Activated CD8-positive, alpha-beta T cell treated with anti-CD3 and anti-CD28 coated beads for 36 hours (primary cell): ENCODE measurements around the gene TNS1. TPM values are rescaled to one million over a fixed set of nuclear protein-coding genes. Genes with fewer than 3 reads are reported as not detected.

Experiments used
- ATAC-seq: fragments of 200-7000 bp; cut with Tn5 transposase; one replicate; pipeline ENCODE4 v1.10.0; 2021; ENCODE audit warnings: mild to moderate bottlenecking, moderate library complexity
- CTCF ChIA-PET: fragments of 350-600 bp; sonication (Branson Sonifier 250); formaldehyde crosslinking; loops from one replicate; lab custom pipeline; 2021; ENCODE audit warnings: antibody characterized with exemption; lab: Charles Lee
- POLR2A ChIA-PET: fragments of 350-600 bp; sonication (Branson Sonifier 250); formaldehyde crosslinking; loops from one replicate; lab custom pipeline; 2021; ENCODE audit warnings: antibody characterized with exemption; lab: Charles Lee
- DNase-seq: peaks from one replicate; pipeline ENCODE4 v3.0.0-alpha.2; 2020
- H3K27ac Mint-ChIP-seq: one replicate; pipeline ENCODE4 v1.8.0; 2021; ENCODE audit warnings: mild to moderate bottlenecking, mixed read lengths
- H3K27me3 Mint-ChIP-seq: one replicate; pipeline ENCODE4 v1.8.0; 2021; ENCODE audit warnings: mixed read lengths
- H3K36me3 Mint-ChIP-seq: one replicate; pipeline ENCODE4 v1.8.0; 2021; ENCODE audit warnings: low read depth, mixed read lengths
- H3K4me1 Mint-ChIP-seq: one replicate; pipeline ENCODE4 v1.8.0; 2021; ENCODE audit warnings: low read depth, mixed read lengths
- H3K4me3 Mint-ChIP-seq: one replicate; pipeline ENCODE4 v1.8.0; 2021; ENCODE audit warnings: mild to moderate bottlenecking, moderate library complexity, mixed read lengths
- H3K9me3 Mint-ChIP-seq: one replicate; pipeline ENCODE4 v1.8.0; 2021; ENCODE audit warnings: mixed read lengths
- intact Hi-C: fragments of 100-400 bp; cut with micrococcal nuclease; formaldehyde crosslinking; loops from one replicate; pipeline ENCODE4 v1.10.0; 2022
- total RNA-seq, 2 experiments: library from RNA; stranded (reverse); gene quantifications; one replicate each; pipeline ENCODE4 v1.2.3, GENCODE V29; 2021
- TF ChIP-seq, protein P1 (sequence below): fragments of 200-600 bp; IDR thresholded peaks from one replicate; pipeline ENCODE4 v1.8.0; 2022; ENCODE audit warnings: antibody characterized with exemption, mild to moderate bottlenecking

Gene TNS1
- total RNA-seq, 2 experiments from 2014 or later = 1.8 to 2.0 TPM

DNA sequence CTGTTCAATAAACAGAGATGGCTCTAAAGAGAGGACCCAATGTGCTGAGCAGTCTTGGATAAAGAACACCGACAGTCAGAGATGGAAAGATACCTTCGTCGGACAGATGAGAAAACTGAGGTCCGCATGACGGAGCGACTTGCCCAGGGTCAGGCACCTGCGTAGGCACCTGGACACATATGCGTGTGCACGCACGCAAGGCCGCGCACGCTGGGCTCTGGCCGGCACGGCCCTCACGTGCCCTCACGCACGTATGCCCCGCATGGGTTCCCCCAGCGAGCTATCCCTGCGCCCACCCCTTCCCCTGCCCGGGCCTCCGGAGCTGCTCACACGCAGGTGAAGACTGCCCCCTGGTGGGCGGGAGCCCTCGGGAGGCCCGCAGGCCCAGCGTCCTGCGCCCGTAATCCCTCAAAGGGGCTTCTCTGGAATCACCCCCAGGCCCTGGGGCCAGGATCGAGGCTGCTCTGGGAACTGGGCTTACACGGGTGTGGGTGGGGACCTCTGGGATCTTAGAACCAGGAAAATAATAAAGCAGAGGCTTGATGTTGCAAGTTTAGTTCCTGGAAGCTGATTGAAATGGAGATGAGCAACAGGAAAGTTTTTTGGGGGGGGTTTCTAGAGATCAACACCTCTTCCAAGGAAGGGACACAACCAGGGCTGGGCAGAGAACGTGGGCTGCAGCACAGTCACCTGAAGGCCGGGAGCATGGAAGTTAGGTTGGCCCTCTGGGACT lies 246.3 kb downstream of the TNS1 start:
- ChIA-PET CTCF (interaction anchor here (0.6 to 1.7 kb wide), 19 partner anchors 9 to 1238 kb away, joined by 3 to 7 read pairs (median 4); partner anchors contain the start of gene IGFBP5), POLR2A (no interaction called here)
- TF ChIP-seq, protein P1, sequence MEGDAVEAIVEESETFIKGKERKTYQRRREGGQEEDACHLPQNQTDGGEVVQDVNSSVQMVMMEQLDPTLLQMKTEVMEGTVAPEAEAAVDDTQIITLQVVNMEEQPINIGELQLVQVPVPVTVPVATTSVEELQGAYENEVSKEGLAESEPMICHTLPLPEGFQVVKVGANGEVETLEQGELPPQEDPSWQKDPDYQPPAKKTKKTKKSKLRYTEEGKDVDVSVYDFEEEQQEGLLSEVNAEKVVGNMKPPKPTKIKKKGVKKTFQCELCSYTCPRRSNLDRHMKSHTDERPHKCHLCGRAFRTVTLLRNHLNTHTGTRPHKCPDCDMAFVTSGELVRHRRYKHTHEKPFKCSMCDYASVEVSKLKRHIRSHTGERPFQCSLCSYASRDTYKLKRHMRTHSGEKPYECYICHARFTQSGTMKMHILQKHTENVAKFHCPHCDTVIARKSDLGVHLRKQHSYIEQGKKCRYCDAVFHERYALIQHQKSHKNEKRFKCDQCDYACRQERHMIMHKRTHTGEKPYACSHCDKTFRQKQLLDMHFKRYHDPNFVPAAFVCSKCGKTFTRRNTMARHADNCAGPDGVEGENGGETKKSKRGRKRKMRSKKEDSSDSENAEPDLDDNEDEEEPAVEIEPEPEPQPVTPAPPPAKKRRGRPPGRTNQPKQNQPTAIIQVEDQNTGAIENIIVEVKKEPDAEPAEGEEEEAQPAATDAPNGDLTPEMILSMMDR = peak; percentile 92
- intact Hi-C loops = loop anchor here (10.0 kb wide), 2 partner anchors 102 to 532 kb away; no protein-coding TSS in a partner anchor
- Mint-ChIP-seq H3K4me3 (peak overlapping the region; percentile 74), H3K4me1 (peaks cover 38% of the 10 kb centered on the region), H3K27ac (peak overlapping the region; percentile 91), H3K27me3 (peaks cover 1% of the 10 kb centered on the region), H3K36me3 (peaks cover under 1% of the 10 kb centered on the region), H3K9me3 (peaks cover 3% of the 10 kb centered on the region)
- ATAC-seq (peak; percentile 86), DNase-seq (peak; percentile 90)

GRCh38 chr2:217755027-217755745 lies 247.6 kb downstream of the TNS1 start:
- peaks cover 38% of the 10 kb centered on the region for H3K4me1 Mint-ChIP-seq
- peak overlapping the region; percentile 62 for H3K27ac Mint-ChIP-seq
- peak overlapping the region; percentile 74 for H3K4me3 Mint-ChIP-seq
- intact Hi-C loops = loop anchor here (10.0 kb wide), 2 partner anchors 100 to 530 kb away; no protein-coding TSS in a partner anchor
- TF ChIP-seq, protein P1 = no peak
- H3K36me3 Mint-ChIP-seq = no peaks in the 10 kb centered on the region
- POLR2A ChIA-PET = no interaction called here
- peak; percentile 40 for DNase-seq
- H3K9me3 Mint-ChIP-seq = no peaks in the 10 kb centered on the region
- peaks cover 1% of the 10 kb centered on the region for H3K27me3 Mint-ChIP-seq
- ATAC-seq = peak; percentile 7
- CTCF ChIA-PET = interaction anchor here (0.9 to 1.7 kb wide), 10 partner anchors 8 to 1067 kb away, joined by 3 to 7 read pairs (median 4); partner anchors contain the start of gene IGFBP5

GRCh38 chr2:217753460-217754200 lies 249.2 kb downstream of the TNS1 start:
- H3K4me1 Mint-ChIP-seq = peaks cover 38% of the 10 kb centered on the region
- H3K36me3 Mint-ChIP-seq = no peaks in the 10 kb centered on the region
- intact Hi-C loops = loop anchor here (10.0 kb wide), 2 partner anchors 99 to 529 kb away; no protein-coding TSS in a partner anchor
- no peak for DNase-seq
- ATAC-seq = no peak
- H3K4me3 Mint-ChIP-seq = no peak overlapping the region
- ChIA-PET CTCF (interaction anchor here (1.2 kb wide), 1 partner anchor 243 kb away, joined by 3 read pairs; no protein-coding TSS in a partner anchor), POLR2A (no interaction called here)
- no peaks in the 10 kb centered on the region for H3K9me3 Mint-ChIP-seq
- peak overlapping the region; percentile 6 for H3K27ac Mint-ChIP-seq
- H3K27me3 Mint-ChIP-seq = peaks cover 1% of the 10 kb centered on the region
- TF ChIP-seq, protein P1 = no peak

GRCh38 chr2:217752714-217753459 lies 249.9 kb downstream of the TNS1 start:
- ATAC-seq (no peak), DNase-seq (no peak)
- Mint-ChIP-seq H3K4me3 (no peak overlapping the region), H3K9me3 (no peaks in the 10 kb centered on the region), H3K27me3 (peaks cover 1% of the 10 kb centered on the region), H3K36me3 (no peaks in the 10 kb centered on the region), H3K27ac (no peak overlapping the region), H3K4me1 (peaks cover 37% of the 10 kb centered on the region)
- ChIA-PET POLR2A (interaction anchor here (1.0 kb wide), 1 partner anchor 11 kb away, joined by 4 read pairs; no protein-coding TSS in a partner anchor), CTCF (interaction anchor here (1.2 kb wide), 1 partner anchor 242 kb away, joined by 3 read pairs; no protein-coding TSS in a partner anchor)
- TF ChIP-seq, protein P1 = no peak
- intact Hi-C loops = loop anchor here (10.0 kb wide), 2 partner anchors 98 to 528 kb away; no protein-coding TSS in a partner anchor
